ENCODE data around the gene MTHFD2.
"Not testable (repeated sequence)": the region's sequence is repeated elsewhere in the genome, so short reads cannot be mapped to it uniquely, and the experiment has no call there.

MTHFD2 gene

DNA sequence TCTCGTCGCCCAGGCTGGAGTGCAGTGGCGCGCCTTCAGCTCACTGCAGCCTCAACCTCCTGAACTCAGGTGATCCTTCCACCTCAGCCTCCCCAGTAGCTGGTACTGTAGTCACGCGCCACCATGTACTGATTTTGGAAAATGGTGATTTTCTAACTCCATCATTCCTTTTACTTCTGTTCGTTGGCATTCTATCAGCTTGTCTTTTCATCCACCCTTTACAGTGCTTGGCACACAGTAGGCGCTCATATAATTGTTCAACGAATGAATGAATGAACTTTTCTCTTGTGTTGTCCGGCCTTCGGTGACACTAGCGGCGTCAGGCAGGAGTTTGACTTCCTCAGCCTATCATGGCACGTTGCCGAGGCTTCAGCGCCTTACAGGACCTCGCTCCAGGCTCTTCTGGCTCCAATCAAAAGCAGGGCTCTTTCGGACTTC, 373 bp upstream of the MTHFD2 start:
- no peak for DNase-seq (ENCODE audit: low spot score)

DNA sequence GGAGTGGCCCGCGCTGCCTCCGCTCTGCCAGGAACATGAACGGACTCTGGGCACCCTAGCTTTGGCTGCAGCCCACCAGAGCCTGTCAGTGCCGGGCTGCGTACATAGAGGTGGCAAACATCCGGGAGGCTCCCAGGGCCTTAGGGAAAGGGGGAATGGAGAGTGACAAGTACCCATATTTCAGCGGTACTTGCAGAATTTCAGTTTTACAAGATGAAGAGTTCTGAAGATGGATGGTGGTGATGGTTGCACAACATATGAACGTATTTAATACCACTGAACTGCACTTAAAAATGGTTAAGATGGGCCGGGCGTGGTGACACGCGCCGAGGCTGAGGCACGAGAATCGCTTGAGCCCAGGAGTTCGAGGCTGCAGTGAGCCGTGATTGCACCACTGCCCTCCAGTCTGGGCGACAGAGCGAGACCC, 873 bp downstream of the MTHFD2 start:
- no peak for DNase-seq (ENCODE audit: low spot score)

GRCh38 chr2:74199871-74200305, 1.5 kb downstream of the MTHFD2 start:
- peak; percentile 17 for DNase-seq (ENCODE audit: low spot score)

- DNase-seq (ENCODE audit: low spot score), result no peak
Observed at GRCh38 chr2:74201196-74201595, 2.8 kb downstream of the MTHFD2 start.

GRCh38 chr2:74201596-74201995, 3.2 kb downstream of the MTHFD2 start:
- DNase-seq (ENCODE audit: low spot score), result no peak

DNA sequence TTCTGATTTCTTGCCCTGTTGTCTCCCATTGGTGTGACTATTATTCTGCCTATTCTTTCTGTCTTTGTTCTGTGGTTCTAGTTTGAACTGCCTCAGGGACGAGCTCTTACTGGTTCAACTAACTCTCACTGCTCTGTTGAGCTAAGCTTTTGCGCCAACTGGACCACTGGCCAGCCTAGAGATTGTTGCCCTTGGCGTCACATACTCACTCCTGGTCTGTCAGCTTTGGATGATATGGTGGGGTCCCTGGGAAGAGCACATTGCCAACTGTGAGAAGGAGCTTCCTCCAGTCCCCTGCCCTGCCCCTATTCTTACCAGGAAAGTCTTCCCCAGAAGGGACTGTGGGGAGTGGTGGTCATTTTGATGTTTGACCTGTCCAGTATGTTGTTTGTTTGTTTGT, 6.0 kb downstream of the MTHFD2 start:
- DNase-seq (ENCODE audit: low spot score), result no peak

DNA sequence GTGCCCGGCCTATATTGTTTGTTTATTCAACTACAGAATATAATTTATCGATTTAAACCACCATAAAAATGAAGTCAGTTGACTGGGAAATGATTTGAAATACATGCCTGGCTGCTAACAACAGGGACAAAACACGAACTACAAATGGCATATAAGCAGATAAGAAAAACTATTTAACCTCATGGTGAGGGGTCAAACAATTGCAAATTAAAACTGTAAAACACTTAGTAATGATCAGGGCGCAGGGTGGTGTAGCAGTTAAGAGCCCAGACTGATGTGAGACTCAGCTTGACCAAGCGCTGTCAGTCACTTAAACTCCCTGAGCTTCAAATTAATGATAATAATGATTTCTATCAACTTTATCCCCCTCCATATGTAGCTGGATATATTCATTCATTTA, 6.7 kb downstream of the MTHFD2 start:
- DNase-seq (ENCODE audit: low spot score), result no peak

DNA sequence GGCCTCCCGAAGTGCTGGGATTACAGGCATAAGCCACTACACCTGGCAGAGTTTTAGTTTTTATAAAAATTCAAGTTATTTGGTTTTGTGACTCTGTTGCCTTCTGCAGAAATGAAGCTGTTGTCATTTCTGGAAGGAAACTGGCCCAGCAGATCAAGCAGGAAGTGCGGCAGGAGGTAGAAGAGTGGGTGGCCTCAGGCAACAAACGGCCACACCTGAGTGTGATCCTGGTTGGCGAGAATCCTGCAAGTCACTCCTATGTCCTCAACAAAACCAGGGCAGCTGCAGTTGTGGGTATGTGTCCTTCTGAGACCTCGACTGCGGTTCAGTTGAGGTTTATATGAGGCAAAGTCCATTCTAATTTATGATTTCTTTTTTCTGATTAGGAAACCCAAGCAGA, 7.2 kb downstream of the MTHFD2 start:
- no peak for DNase-seq (ENCODE audit: low spot score)

DNA sequence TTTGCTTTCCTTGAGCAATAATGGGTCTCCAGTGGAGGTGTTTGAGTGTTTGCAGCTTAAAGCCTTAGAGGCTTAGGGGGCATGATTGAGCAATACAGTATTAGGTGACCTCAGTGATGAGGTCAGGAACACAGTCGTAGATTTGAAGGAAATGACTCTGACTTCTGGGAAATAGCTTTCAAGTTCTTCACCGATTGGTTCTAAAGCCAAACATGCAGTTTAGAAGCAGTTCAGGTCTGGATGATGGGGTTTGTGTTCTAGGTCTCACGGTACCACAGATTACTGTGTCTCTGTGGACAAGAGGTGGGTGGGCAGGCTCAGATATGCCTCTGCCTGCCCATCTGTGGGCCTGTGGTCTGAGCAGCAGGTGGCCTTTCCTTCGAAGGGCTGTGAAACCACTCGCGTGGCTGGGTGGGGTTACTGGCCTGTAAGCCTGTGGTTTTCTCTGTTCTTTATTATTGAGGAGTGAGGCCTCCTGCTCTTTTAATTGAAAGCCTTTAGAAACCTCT, 7.8 kb downstream of the MTHFD2 start:
- DNase-seq (ENCODE audit: low spot score), result no peak

- no peak for DNase-seq (ENCODE audit: low spot score)
Observed at GRCh38 chr2:74212702-74213410, 14.4 kb downstream of the MTHFD2 start.

GRCh38 chr2:74215771-74216170, 17.4 kb downstream of the MTHFD2 start:
- DNase-seq (ENCODE audit: low spot score), result not testable (repeated sequence)

DNA sequence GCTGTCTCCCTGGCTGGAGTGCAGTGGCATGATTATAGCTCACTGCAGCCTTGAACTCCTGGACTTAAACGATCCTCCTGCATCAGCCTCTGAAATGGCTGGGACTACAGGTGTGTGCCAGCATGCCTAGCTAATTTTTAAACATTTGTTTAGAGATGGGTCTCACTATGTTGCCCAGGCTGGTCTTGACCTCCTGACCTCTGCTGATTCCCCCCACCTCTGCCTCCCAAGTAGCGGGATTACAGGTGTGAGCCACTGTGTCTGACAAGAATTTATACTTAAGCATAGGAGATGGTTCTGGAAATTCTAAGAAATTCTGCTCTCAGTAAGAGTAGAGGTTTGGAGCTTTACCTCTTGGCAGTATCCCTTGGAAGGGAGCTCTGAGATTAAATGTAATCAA, 18.2 kb downstream of the MTHFD2 start:
- no peak for DNase-seq (ENCODE audit: low spot score)

GRCh38 chr2:74219846-74220486, 21.6 kb downstream of the MTHFD2 start:
- DNase-seq (ENCODE audit: low spot score), result no peak

DNA sequence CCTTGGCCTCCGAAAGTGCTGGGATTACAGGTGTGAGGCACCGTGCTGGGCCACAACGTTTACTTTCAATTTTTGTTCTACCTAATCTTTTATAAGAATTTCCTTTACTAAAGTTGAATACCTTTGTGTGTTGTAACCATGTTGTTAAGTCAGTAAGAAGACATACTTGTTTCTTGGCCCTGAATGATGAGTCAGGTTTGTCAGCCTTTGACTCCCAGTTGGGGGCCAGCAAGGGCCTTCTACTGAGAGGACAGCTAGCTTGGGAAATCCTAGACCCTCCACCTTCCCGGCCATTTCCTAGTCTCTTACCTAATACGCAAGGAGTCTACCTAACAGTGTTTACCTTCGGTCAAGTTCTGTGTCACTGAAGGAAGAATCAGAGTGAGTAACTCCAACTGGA, 22.7 kb downstream of the MTHFD2 start:
- DNase-seq (ENCODE audit: low spot score), result no peak

- DNase-seq (ENCODE audit: low spot score), result no peak
Observed at GRCh38 chr2:74221604-74222299, 23.3 kb downstream of the MTHFD2 start.

DNA sequence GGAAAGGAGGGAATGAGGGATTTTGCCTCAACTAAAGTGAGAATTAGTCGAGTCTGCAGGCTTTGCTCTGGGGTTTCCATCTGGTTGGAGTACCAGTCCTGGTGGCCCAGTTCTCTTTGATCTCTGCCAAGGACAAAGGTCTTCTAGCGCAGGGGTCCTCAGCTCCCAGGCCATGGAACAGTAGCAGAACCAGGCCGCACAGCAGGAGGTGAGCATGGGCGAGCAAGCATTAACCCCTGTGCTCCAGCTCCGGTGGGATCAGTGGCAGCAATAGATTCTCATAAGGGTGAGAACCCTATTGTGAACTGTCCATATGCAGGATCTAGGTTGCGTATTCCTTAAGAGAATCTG, 23.9 kb downstream of the MTHFD2 start:
- no peak for DNase-seq (ENCODE audit: low spot score)

GRCh38 chr2:74223941-74224770, 25.7 kb downstream of the MTHFD2 start:
- no peak for DNase-seq (ENCODE audit: low spot score)

- DNase-seq (ENCODE audit: low spot score), result no peak
Observed at GRCh38 chr2:74225698-74226459, 27.5 kb downstream of the MTHFD2 start.

DNA sequence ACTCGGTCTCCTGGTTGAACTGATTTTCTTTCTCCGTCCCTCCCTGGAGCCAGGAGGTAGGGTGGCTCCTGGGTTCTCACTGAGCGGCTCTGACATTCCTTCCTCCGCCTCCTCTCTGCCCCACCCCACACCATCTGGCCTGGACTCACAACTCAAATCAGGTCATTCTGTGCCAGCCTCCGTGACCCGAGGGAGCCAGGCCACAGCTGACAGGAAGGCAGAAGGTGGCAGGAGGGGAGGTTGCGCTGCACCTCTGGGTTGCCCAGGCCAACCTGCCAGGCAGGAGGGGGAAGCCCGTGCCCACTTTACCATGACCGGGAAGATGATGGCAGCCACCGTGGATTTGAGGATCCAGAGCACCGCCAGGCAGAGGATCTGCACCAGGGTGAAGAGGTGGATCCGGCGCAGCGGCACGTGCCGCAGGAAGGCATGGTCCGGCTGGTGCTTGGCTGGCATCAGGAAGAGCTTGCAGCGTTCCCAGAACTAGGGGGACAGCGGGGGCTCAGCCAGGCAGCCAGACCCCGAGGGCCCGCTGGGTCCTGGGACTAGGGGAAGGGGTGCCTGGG, 28.3 kb downstream of the MTHFD2 start:
- no peak for DNase-seq (ENCODE audit: low spot score)

DNA sequence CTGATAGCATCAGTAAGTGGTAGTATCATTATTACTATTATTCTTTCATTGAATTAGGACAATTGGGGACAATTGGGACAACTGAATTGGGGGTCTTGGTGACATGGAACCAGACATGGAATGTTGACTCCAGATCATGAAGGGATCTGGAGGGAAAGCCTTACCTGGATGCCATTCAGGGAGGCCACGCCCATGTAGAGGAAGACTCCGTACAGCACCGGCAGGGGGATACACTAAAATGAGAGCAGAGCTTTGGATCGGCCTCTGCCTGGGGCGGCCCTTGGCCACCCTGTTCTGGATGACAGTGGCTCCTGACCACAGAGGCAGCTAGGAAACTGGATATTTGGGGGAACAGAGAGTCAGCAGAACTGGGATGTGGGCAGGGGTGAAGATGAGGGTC, 29.2 kb downstream of the MTHFD2 start:
- no peak for DNase-seq (ENCODE audit: low spot score)

- DNase-seq (ENCODE audit: low spot score), result no peak
Observed at GRCh38 chr2:74228772-74229171, 30.4 kb downstream of the MTHFD2 start.

Data from pons (tissue), 1 donor.